HTERT RPE-1 (cell line): ENCODE measurements around the gene FHOD3.

ENCODE experiments used
- in situ Hi-C: fragments of 300-500 bp; cut with MboI; formaldehyde crosslinking; loops from 4 replicates; pipeline ENCODE4 v1.14.3; 2020; ENCODE audit warnings: low sequenced_read_pairs

FHOD3 gene

DNA sequence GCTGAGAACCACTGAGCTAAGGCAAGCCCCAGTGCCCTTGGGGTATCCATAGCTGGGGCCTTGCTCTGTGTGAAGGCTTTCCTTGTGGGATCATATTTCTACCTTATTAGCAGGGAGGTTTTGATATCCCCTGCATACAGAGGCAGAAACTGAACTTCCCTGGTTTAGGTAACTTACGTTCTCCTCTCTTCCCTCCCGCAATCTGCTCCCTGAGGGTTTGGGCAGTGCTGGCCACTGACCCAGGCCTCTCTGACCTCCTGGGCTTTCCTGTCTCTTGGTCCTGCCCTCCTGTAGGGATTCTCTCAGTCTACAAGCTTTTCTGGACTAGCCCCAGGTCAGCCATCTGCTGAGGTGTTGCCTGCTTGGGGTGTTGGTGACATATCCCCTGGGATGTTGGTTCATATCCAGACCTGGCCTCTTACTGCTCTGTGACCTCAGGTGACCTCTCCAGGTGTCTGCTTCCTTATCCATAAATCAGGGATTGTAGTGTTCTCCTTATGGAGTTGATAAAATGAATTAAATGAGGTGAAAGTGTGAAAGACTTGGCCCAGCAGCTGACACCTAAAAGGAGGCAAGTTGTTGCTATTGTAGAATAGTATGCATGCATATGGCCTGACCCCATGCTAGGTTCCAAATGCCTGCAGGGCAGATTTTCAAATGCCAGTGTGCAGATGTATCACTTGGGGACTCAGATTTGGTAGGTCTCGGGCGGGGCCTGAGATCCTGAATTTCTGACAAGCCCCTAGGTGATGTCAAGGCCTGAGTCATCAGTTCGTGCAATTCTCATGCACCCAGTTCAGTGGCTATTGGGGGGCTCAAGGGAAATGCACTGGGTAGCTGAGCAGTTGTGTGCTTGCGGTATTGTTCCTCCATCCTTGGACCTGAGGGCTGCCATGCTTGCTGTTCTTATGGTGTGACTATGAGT, 106.6 kb downstream of the FHOD3 start:
- in situ Hi-C loops, result no loop called here

- in situ Hi-C loops, result no loop called here
Observed at GRCh38 chr18:36405611-36406010, 108.1 kb downstream of the FHOD3 start.

DNA sequence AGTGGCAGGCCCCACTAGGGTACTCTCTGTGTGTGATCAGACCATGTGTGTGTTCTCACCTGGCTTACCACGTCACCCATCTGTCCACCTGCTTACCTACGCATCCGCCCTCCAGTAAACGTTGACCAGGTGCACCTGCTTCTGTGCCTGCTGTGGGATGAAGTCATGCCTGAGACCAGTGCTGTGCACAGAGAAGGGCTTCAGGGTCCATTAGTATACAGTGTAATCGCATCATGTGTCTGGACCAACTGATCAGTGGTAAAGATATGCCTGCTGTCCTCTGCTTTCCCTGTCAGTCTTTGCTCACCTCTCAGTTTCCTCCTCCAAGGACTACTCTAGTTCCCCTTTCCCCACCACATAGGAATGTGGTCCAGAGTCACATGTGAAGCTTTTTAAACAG, 109.3 kb downstream of the FHOD3 start:
- in situ Hi-C loops, result no loop called here

DNA sequence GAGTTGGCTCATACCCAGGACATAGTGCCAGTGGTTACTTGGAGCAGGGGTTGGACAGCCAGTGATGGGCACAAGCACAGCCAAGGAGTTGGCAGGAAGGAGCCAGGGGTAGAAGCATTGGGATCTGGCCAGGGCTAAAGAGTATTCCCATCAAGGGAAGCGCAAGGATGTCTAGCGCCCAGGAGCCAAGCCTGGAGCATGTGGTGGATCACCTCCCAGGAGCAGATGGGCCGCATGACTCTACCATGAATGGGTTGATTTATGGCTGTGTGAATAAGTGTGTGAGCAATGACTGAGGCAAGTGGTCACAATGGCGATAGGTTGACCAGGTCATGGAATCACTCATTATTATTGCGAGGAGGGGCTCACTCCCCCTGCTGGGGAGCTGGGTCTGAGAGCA, 111.1 kb downstream of the FHOD3 start:
- in situ Hi-C loops, result no loop called here

DNA sequence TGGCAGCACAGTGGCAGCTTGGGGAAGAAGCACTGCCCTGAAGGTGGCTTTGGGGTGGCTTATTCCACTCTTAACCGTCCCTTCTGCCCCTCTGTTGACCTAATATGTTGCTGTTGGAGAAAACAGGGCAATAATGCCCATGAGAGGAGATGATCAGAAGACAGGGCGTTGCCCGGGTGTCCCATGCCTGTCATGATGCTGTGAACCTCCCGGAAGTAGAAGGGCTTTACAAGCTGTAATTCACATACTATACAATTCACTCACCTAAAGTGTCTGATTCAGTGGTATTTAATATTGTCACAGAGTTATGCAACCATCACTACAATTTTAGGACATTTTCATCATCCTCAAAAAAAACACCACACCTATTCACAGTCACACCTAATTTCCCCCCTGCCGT, 112.3 kb downstream of the FHOD3 start:
- in situ Hi-C loops, result no loop called here

DNA sequence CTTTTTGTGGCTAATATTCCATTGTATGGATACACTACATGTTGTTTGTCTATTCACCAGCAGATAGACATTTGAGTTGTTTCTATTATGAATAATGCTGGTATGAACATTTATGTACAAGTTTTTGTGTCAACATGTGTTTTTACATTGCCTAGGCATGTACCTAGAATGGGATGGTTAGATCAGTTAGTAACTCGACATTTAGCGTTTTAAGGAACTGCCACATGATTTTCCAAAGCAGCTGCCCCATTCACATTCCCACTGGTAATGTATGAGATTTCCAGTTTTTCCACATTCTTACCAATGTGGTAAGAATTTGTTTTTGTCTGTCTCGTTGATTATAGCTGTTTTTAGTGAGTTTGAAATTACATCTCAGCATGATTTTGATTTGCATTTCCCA, 112.8 kb downstream of the FHOD3 start:
- in situ Hi-C loops, result no loop called here

DNA sequence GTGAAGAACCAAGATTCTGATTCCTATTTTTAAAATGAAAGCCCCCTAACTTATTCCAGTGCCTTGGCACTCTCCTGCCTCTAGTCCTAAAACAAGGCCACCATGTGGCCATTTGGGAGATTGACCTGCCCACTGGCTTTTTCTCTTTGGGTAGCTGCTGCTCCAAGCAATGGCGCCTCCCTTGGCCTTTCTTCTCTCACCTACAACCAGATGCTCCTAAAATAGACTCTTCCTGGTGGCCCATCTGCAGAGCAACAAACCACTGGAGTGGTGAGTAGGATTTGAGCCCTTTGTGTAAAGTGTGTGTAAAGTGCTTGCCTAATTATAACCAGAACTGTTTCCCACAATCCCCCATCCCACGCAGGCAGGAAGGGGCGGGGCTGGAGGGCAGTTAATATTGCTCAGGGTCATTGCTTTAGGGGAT, 114.2 kb downstream of the FHOD3 start:
- in situ Hi-C loops, result no loop called here

DNA sequence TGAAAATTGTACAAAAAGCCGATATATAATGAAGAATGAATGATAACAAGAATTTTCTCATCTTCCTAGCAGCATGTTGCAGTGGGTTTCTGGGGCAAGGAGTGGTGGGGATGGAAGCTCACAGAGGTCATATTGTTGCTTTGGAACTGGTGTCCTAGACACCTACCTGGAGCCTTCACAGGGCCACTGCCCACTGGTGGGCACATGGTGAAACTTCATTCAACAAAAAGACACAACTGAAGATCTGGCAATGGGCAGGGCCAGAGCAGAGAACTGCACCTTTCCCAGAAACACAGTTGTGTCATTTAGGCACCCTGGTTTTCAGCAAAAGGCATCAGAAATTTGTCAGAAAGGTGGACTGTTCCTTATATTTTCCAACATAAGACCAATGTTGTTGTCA, 115.3 kb downstream of the FHOD3 start:
- in situ Hi-C loops, result no loop called here

DNA sequence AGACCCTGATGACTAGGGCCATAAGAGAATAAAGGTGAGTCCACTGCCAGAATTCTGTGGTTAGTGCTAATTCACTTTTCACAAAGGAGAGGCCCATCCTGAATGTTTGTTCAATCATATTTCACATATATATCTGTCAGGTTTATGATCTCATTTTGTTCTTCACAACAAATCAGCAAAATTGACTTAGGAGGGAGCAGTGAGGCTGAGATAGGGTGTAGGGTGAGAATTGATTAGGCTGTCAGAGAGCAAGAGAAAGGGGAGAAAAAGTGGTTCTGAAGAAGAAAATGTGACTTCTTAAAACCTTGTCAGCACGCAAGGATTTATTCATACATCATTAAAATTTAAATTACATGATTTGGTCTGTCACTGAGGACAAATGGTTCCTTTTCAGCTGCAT, 117.7 kb downstream of the FHOD3 start:
- in situ Hi-C loops, result no loop called here

DNA sequence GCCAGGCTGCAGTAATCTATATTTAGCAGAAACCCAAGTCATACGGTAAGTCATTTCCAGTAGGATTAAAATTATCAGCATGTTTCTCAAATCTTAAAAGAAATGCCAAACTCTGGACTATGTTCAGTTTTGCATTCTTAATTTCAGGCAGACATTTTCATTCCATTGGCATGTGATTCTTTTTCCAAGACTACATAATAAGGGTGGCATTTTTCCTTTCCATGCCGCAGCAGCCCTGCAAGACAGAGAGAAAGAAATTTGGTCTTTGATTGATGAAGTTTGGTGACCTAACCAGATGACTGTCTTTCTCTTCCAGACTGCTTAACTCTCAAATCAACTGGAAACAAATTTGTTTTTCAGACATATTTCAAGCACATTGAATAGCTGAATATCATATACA, 118.1 kb downstream of the FHOD3 start:
- in situ Hi-C loops, result no loop called here

DNA sequence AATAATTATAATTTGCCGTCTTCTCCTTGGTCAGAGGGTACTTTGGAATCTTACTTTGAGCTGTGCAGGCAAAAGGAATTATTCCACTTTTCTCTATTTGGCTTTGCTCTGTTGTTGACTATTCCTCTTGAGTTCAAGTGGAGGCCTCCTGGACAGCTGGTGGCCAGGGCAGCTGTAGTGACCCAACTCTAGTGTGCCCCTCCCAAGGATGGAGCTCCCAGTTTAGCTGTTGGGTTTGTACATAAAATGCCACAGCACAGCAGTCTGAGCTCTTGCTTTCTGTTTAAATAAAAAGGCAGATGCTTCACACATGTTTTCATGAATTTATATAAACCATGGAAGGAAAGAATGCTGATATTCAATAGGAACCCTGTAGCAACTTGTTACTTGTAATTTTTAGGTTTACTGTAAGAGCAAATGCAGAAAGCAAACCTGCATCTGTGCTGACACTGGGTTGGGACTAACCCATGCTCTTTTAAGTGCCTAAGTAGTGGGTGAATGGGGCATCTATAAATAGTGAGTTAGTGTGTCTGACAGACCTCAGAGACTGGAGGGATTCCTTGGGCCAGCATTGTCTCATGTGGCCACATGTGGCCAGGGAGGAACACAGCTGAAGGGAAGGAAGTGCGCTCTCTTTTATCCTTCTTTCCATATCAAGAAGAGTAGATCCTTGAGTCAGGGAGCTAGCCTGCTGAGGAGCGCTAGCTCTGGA, 121.8 kb downstream of the FHOD3 start:
- in situ Hi-C loops, result no loop called here

DNA sequence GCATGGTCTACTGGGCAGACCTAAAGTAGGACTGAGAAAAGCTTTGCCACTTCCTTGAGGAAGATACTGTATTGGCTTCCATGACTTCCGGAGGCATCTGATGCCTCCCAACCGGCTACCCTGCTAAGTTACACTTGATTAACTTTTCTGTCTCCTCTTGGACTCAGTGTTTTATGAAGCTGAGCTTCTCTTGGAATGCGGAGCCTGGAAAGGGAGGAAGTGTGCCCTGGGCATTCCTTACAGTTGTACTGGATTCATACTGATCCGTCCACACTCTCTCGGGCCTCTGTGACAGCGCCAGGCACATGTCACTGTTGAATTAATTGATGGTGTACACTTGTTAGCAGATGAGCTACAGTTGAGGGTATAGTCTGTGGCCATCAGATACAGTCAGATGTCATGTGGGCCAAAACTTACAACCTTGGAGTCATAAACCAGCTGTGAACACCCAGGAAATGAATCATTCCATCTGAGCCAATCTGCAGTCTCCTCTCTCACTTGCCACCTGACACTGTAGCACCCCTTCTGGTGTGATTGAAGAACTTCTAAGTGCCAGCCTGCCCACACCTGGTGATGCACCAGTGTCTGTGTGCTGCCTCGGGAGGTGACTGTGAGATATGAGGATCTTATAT, 122.5 kb downstream of the FHOD3 start:
- in situ Hi-C loops, result no loop called here

- in situ Hi-C loops, result no loop called here
Observed at GRCh38 chr18:36420826-36421225, 123.3 kb downstream of the FHOD3 start.

GRCh38 chr18:36424741-36425142, 127.2 kb downstream of the FHOD3 start:
- in situ Hi-C loops, result no loop called here

GRCh38 chr18:36427369-36427768, 129.9 kb downstream of the FHOD3 start:
- in situ Hi-C loops, result no loop called here

GRCh38 chr18:36427831-36428230, 130.3 kb downstream of the FHOD3 start:
- in situ Hi-C loops, result no loop called here

DNA sequence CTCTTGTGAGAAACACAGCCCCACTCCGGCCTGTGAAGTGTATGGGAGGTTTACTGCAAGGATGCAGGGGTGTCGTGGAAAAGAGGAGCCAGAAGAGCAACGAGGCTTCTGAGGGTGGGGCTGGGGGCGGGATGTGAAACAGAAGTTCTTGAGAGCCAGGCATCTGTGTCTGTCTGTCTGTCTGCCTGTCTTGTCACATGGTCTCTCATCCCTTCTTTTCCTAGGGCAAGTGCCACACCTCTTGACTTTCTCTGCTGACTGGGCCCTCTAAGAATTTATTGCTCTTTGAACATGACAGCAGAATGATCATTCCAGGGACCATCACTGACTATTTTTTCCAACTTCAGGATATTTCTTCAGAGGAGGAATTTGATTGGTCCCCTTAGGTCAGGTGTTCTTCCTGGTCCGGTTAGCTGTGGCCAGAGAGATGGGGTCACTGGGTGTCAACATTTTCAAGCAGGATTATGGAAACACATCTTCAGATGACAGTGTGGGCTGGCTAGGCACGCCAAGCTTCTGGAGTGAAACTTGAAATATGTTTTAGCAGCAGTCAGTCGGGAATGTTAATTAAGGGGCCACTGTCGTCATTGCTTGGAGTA, 131.0 kb downstream of the FHOD3 start:
- in situ Hi-C loops, result no loop called here

- in situ Hi-C loops, result no loop called here
Observed at GRCh38 chr18:36432880-36433555, 135.5 kb downstream of the FHOD3 start.

GRCh38 chr18:36436387-36436786, 138.9 kb downstream of the FHOD3 start:
- in situ Hi-C loops, result no loop called here

GRCh38 chr18:36440614-36441013, 143.1 kb downstream of the FHOD3 start:
- in situ Hi-C loops, result no loop called here
